GM12878 (cell line): Measurements from ENCODE around the gene HNMT. TPM values are rescaled to one million over a fixed set of nuclear protein-coding genes. Genes with fewer than 3 reads are reported as not detected.
A peak's percentile ranks its signal among the peaks of the same experiment; 100 is the strongest.

Experiments used
- ATAC-seq: fragments of 200-7000 bp; cut with Tn5 transposase; 3 replicates; pipeline ENCODE4 v1.9.1; 2020; ENCODE audit warnings: mild to moderate bottlenecking, moderate library complexity
- BruUV-seq: library from RNA; stranded (reverse); fragments of 400-500 nt; replicated peaks from 2 replicates; lab custom pipeline; 2021; lab: Mats Ljungman, UMichigan
- CTCF ChIA-PET: fragments of 300-600 bp; sonication (Branson Sonifier 250); formaldehyde crosslinking; extraction: SDS; loops from one replicate; lab custom pipeline; 2021; ENCODE audit warnings: inconsistent platforms; lab: Yijun Ruan, JAX
- POLR2A ChIA-PET: fragments of 350-600 bp; formaldehyde crosslinking; extraction: SDS; loops from one replicate; lab custom pipeline; 2021; ENCODE audit warnings: inconsistent platforms; lab: Charles Lee
- RAD21 ChIA-PET: fragments of 300-600 bp; sonication (Branson Sonifier 250); formaldehyde crosslinking; loops from one replicate; lab custom pipeline; 2023; ENCODE audit warnings: antibody characterized with exemption; ENCODE audit not compliant: unreplicated experiment; lab: Charles Lee
- SMC1A ChIA-PET: fragments of 300-600 bp; sonication (Branson Sonifier 250); formaldehyde crosslinking; loops from one replicate; lab custom pipeline; 2023; ENCODE audit not compliant: unreplicated experiment, uncharacterized antibody; lab: Charles Lee
- DNase-seq: peaks from one replicate; pipeline ENCODE4 v3.0.0-alpha.2; 2011; ENCODE audit warnings: low read depth, low spot score
- FAIRE-seq: peaks from 3 replicates; lab custom pipeline; 2011; peaks lifted over from hg19 to GRCh38; lab: Jason Lieb, UNC
- H2AFZ ChIP-seq: 2 replicates; pipeline ENCODE4 v1.6.0; 2011; ENCODE audit warnings: low read depth, low read length, control low read depth; ENCODE audit not compliant: control insufficient read depth
- H3K27ac ChIP-seq: 2 replicates; pipeline ENCODE4 v1.5.1; 2011; ENCODE audit warnings: control low read depth; ENCODE audit not compliant: control insufficient read depth, insufficient read depth
- H3K27me3 ChIP-seq, 2 experiments: replicated peaks in 1 of 2; 2 replicates each; pipeline versions ENCODE4 v1.6.0 to v1.6.1; 2011; ENCODE audit warnings: low read length in 1 of 2; ENCODE audit not compliant: control insufficient read depth in 2 of 2, insufficient read depth in 2 of 2
- H3K36me3 ChIP-seq, 2 experiments: 2 replicates each; pipeline ENCODE4 v1.5.1; 2011; ENCODE audit warnings: low read length in 1 of 2; ENCODE audit not compliant: control insufficient read depth in 2 of 2, insufficient read depth in 2 of 2
- H3K4me1 ChIP-seq: 2 replicates; pipeline ENCODE4 v1.6.1; 2011; ENCODE audit warnings: mild to moderate bottlenecking, low read length, moderate library complexity, mixed read lengths; ENCODE audit not compliant: control insufficient read depth, insufficient read depth
- H3K4me2 ChIP-seq: 2 replicates; pipeline ENCODE4 v1.6.0; 2011; ENCODE audit warnings: control low read depth; ENCODE audit not compliant: control insufficient read depth, insufficient read depth
- H3K4me3 ChIP-seq: fragments of 200-600 bp; sonication (generic); 2 replicates; pipeline ENCODE4 v1.5.1; 2016
- H3K79me2 ChIP-seq: 2 replicates; pipeline ENCODE4 v1.6.0; 2011; ENCODE audit warnings: low read length; ENCODE audit not compliant: control insufficient read depth, insufficient read depth
- H3K9ac ChIP-seq: 2 replicates; pipeline ENCODE4 v1.8.0; 2011; ENCODE audit warnings: low read length, control low read depth, mixed read lengths; ENCODE audit not compliant: control insufficient read depth, insufficient read depth
- H3K9me3 ChIP-seq: replicated peaks from 3 replicates; pipeline ENCODE4 v1.5.1; 2011; ENCODE audit warnings: mild to moderate bottlenecking, low read length; ENCODE audit not compliant: control insufficient read depth, insufficient read depth
- H4K20me1 ChIP-seq: 2 replicates; pipeline ENCODE4 v1.6.0; 2011; ENCODE audit not compliant: control insufficient read depth, insufficient read depth
- HCFC1 ChIP-seq: fragments of 150-350 bp; IDR thresholded peaks from 2 replicates; pipeline ENCODE4 v1.6.1; 2014; ENCODE audit warnings: low read length
- KAT2A ChIP-seq: conservative IDR thresholded peaks from 2 replicates; pipeline ENCODE4 v1.6.1; 2011; ENCODE audit warnings: low read depth, low read length; ENCODE audit not compliant: control insufficient read depth
- MXI1 ChIP-seq: fragments of 150-350 bp; IDR thresholded peaks from 2 replicates; pipeline ENCODE4 v1.6.1; 2011; ENCODE audit warnings: low read depth, mild to moderate bottlenecking, inconsistent platforms, low read length, improper control_type of control experiment
- NBN ChIP-seq: fragments of 450-650 bp; IDR thresholded peaks from 2 replicates; pipeline ENCODE4 v1.6.1; 2016
- POU2F2 ChIP-seq: IDR thresholded peaks from 3 replicates; pipeline ENCODE4 v1.6.1; 2011; ENCODE audit warnings: low read depth, mild to moderate bottlenecking, low read length, borderline replicate concordance
- SKIL ChIP-seq: fragments of 450-650 bp; IDR thresholded peaks from 2 replicates; pipeline ENCODE4 v1.6.1; 2017; ENCODE audit warnings: mild to moderate bottlenecking, low read depth, inconsistent platforms; ENCODE audit not compliant: poor library complexity, severe bottlenecking
- TBL1XR1 ChIP-seq: IDR thresholded peaks from 2 replicates; pipeline ENCODE4 v1.6.1; 2012; ENCODE audit warnings: low read depth, low read length, improper control_type of control experiment
- ZNF622 ChIP-seq: fragments of 450-650 bp; IDR thresholded peaks from 2 replicates; pipeline ENCODE4 v1.6.1; 2017; ENCODE audit warnings: mild to moderate bottlenecking, inconsistent platforms
- ZNF687 ChIP-seq: fragments of 450-650 bp; IDR thresholded peaks from 2 replicates; pipeline ENCODE4 v1.6.1; 2017; ENCODE audit warnings: mild to moderate bottlenecking, moderate library complexity
- in situ Hi-C: fragments of 300-500 bp; cut with MboI; formaldehyde crosslinking; loops from 9 replicates; pipeline ENCODE4 v1.14.3; 2018; ENCODE audit warnings: mixed read lengths
- intact Hi-C: fragments of 100-400 bp; cut with micrococcal nuclease; formaldehyde crosslinking; loops from one replicate; pipeline ENCODE4 v1.14.2; 2022; ENCODE audit not compliant: unreplicated experiment
- polyA plus RNA-seq, 11 experiments: library from polyadenylated mRNA; depleted of rRNA in 4 of 11; unstranded in 6 of 11; stranded (reverse) in 5 of 11; fragments of >200 nt; fragmentation: Nextera tagmentation in 4 of 11; fragmentation: Illumina TruSeq in 1 of 11; extraction: Ambion mirVana in 4 of 11; extraction: Trizol in 1 of 11; gene quantifications; 1 replicate in 1 of 11; 2 replicates in 10 of 11; pipeline versions ENCODE4 v1.2.1 to v1.2.3, GENCODE V29; 2011 to 2016; ENCODE audit warnings: inconsistent platforms in 2 of 11, missing spikeins in 2 of 11, low read depth in 1 of 11
- total RNA-seq, 4 experiments: library from RNA; depleted of rRNA in 3 of 4; stranded (reverse); fragments of >200 nt in 3 of 4; fragmentation: Illumina TruSeq in 1 of 4; extraction: Trizol in 1 of 4; gene quantifications; 2 replicates each; pipeline versions ENCODE4 v1.2.1 to v1.2.3, GENCODE V29; 2013 to 2021

Gene HNMT
- total and polyA plus RNA-seq, 10 of the 15 experiments (the other 5 are each of a cell fraction or from before 2014, with no cell fraction given): not detected

GRCh38 chr2:138028538-138028937 is 64.3 kb downstream of the HNMT start (continued):
- TF ChIP-seq KAT2A (no peak), TBL1XR1 (no peak), ZNF687 (0 out of 2 replicates have a peak, but pooled peaks have one; percentile 25), MXI1 (no peak), NBN (no peak), ZNF622 (no peak), HCFC1 (no peak), POU2F2 (peak; percentile 70; the same call in 1 of the 3 replicates)

GRCh38 chr2:138029276-138029675 is 65.0 kb downstream of the HNMT start:
- no TSS peak for BruUV-seq
- intact Hi-C loops (loop anchor here (5.0 kb wide), 1 partner anchor 77 kb away; no protein-coding TSS in a partner anchor), in situ Hi-C loops (no loop called here)
- SMC1A ChIA-PET: no interaction called here
- H3K4me1 ChIP-seq: no peaks in the 10 kb centered on the region
- no peak for TF ChIP-seq SKIL
- H3K27me3 ChIP-seq: no peaks in the 10 kb centered on the region
- RAD21 ChIA-PET: no interaction called here
- POLR2A ChIA-PET: no interaction called here
- CTCF ChIA-PET: no interaction called here
- H2AFZ ChIP-seq: no peak overlapping the region
- ATAC-seq (no peak), FAIRE-seq (no peak), DNase-seq (no peak)
- H3K27ac ChIP-seq: no peak overlapping the region
- no peak overlapping the region for H3K4me3 ChIP-seq
- H3K9me3 ChIP-seq: no peaks in the 10 kb centered on the region
- no peaks in the 10 kb centered on the region for H4K20me1 ChIP-seq
- no peak overlapping the region for H3K9ac ChIP-seq
- no peaks in the 10 kb centered on the region for H3K36me3 ChIP-seq
- no peak overlapping the region for H3K4me2 ChIP-seq
- H3K79me2 ChIP-seq: no peaks in the 10 kb centered on the region
